Mucosa of descending colon (tissue), 3 donors: Measurements from ENCODE around the gene RP9. TPM values are rescaled to one million over a fixed set of nuclear protein-coding genes. Genes with fewer than 3 reads are reported as not detected.

ENCODE experiments used
- ATAC-seq: fragments of 200-7000 bp; cut with Tn5 transposase; one replicate; pipeline ENCODE4 v1.9.1; 2020; ENCODE audit warnings: mild to moderate bottlenecking, moderate library complexity
- DNase-seq, 3 donors: peaks; one replicate each; pipeline ENCODE4 v3.0.0-alpha.2; 2020
- H3K36me3 ChIP-seq: fragments of 200-600 bp; one replicate; pipeline ENCODE4 v1.8.0; 2021; ENCODE audit warnings: low read depth, mild to moderate bottlenecking
- H3K4me1 ChIP-seq: fragments of 200-600 bp; one replicate; pipeline ENCODE4 v1.8.0; 2021; ENCODE audit warnings: low read depth, mild to moderate bottlenecking
- H3K4me3 ChIP-seq: fragments of 200-600 bp; one replicate; pipeline ENCODE4 v1.8.0; 2021; ENCODE audit warnings: mild to moderate bottlenecking
- H3K9me3 ChIP-seq: fragments of 200-600 bp; one replicate; pipeline ENCODE4 v1.8.0; 2021; ENCODE audit warnings: mild to moderate bottlenecking
- CTCF ChIP-seq: fragments of 200-600 bp; IDR thresholded peaks from one replicate; pipeline ENCODE4 v1.8.0; 2022; ENCODE audit warnings: antibody characterized with exemption, mild to moderate bottlenecking
- intact Hi-C, 2 donors: fragments of 100-400 bp; cut with DNase I in 1 of 2; cut with micrococcal nuclease in 1 of 2; formaldehyde crosslinking; loops; one replicate each; pipeline versions ENCODE4 v1.11.0 to v1.11.1; 2022; cut with DNase I, micrococcal nuclease
- total RNA-seq, 3 donors: library from RNA; stranded (reverse); fragmentation: NEBNext Ultra II Directional in 2 of 3; extraction: Animal tissue kit (Norgen Biotek cat#: 25700) in 2 of 3; gene quantifications; one replicate each; pipeline versions ENCODE4 v1.2.1 to v1.2.4, GENCODE V29; 2021 to 2023
- donor health status: DM: no; HTN: no; CAD: no; lungs with moderate emphysema.
- donor health status: DM: no; HTN: no; CAD: no.
- donor health status: DM: no; HTN: yes; CAD: no.

RP9 gene
- total RNA-seq, 3 donors from 2014 or later: 10.8 to 12.2 (median 11.5) TPM

GRCh38 chr7:33091111-33091531 lies 18.1 kb downstream of the RP9 start:
- intact Hi-C loops: no loop called here
- DNase-seq: no peak

GRCh38 chr7:33089142-33089541 lies 20.1 kb downstream of the RP9 start:
- H3K4me3 ChIP-seq: no peak overlapping the region
- no peaks in the 10 kb centered on the region for H3K4me1 ChIP-seq
- no peak for TF ChIP-seq CTCF
- no peaks in the 10 kb centered on the region for H3K36me3 ChIP-seq
- intact Hi-C loops: no loop called here
- no peaks in the 10 kb centered on the region for H3K9me3 ChIP-seq
- no peak for DNase-seq
- ATAC-seq: no peak

More at GRCh38 chr7:33091111-33091531, 18.1 kb downstream of the RP9 start:
- Histone ChIP-seq H3K4me3 (no peak overlapping the region), H3K4me1 (no peaks in the 10 kb centered on the region), H3K9me3 (no peaks in the 10 kb centered on the region), H3K36me3 (no peaks in the 10 kb centered on the region)
- no peak for TF ChIP-seq CTCF
- no peak for ATAC-seq

DNA sequence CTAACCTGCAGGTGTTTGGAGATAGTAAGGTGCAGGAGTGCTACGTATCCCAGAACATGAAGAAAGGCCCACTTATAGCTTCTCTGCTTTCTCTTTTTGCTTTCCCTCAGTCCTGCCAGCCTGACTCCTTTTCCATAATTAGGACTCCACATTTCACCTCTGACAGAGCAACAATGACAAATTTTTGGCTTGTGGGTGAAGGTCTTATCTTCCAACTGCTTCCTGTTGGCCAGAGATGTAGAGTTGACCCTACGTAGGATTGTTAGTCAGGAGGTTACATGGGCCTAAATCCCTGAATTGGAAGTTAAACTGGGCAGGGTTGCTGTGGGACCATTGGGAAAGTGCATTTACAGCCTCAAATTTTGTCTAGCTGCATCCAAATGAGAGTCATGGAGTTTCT lies 21.3 kb downstream of the RP9 start:
- Histone ChIP-seq H3K36me3 (no peaks in the 10 kb centered on the region), H3K4me1 (no peaks in the 10 kb centered on the region), H3K9me3 (no peaks in the 10 kb centered on the region), H3K4me3 (no peak overlapping the region)
- TF ChIP-seq CTCF: no peak
- intact Hi-C loops: no loop called here
- ATAC-seq (no peak), DNase-seq (no peak)

DNA sequence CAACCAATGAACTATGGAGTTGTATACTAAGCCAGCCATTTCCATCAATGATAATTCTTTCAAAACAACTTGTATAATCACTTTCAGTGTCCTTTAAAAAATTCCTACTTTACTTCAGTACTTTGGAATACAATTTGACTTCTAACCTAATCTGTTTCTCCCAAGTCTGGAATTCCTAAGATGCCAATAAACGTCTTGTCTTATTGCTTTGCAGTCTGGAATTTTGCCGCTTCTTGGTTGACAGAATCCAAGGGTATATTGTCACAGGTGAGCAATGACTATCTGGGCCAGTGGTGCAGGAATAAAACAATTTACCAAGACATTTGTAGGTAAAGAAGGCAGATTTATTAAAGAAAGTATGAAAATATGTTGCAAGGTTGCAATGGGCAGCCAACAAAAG lies 21.8 kb downstream of the RP9 start:
- Histone ChIP-seq H3K9me3 (no peaks in the 10 kb centered on the region), H3K36me3 (no peaks in the 10 kb centered on the region), H3K4me1 (no peaks in the 10 kb centered on the region), H3K4me3 (no peak overlapping the region)
- DNase-seq: no peak
- TF ChIP-seq CTCF: no peak
- no peak for ATAC-seq
- intact Hi-C loops: no loop called here

DNA sequence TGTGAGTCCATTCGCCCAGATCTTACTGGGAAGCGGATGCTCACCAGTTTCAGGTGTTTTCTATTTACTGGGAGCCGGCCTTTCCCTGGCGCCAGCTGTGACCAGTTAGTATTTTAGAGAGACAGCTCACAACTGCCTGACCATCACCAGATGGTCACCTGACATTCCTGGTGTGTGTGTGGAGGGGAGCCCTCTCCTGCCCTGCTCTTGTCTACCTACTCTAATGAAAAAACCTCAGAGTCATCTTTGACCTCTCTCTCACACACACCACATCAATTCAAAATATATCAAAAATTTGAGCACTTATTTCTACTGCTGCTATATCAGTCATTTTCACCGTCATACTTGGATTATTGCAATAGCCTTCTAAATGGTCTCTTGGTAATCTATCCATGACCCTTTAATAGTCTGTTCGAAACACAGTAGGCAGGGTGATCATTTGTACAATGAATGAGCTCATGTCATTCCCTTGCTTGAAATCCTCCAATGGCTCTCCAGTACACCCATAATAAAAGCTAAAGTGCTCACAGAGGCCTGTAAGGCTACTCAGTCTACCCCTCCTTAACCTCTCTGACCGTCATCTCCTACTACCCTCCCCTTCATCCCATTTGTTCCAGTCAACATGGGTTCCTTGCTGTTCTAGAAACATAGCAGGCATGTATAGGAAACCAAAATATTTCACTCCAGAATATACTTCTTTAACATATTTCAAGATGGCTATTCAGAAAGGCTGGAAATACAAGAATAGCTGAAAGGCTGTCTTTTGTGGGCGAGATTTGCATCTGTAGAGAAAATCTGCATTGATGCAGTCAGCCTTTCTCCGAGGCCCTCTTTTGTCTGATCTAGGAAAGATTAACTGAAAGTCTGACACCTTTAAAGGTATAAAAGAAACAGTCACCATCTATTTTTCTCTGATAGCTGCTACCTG lies 29.2 kb downstream of the RP9 start:
- DNase-seq: no peak
- H3K4me1 ChIP-seq: no peaks in the 10 kb centered on the region
- ATAC-seq: no peak
- no peaks in the 10 kb centered on the region for H3K9me3 ChIP-seq
- no peaks in the 10 kb centered on the region for H3K36me3 ChIP-seq
- intact Hi-C loops: no loop called here
- H3K4me3 ChIP-seq: no peak overlapping the region
- no peak for TF ChIP-seq CTCF
